DOHH2 (cell line): Measurements from ENCODE around the gene C5orf15.

ENCODE experiments used
- H3F3A ChIP-seq: fragments of 200-600 bp; sonication (generic), shearing (Covaris generic); 2 replicates; pipeline ENCODE4 v1.6.0; 2016; ENCODE audit warnings: antibody characterized with exemption, mild to moderate bottlenecking; ENCODE audit not compliant: control insufficient read depth, insufficient read depth
- H3K27ac ChIP-seq: fragments of 200-600 bp; sonication (generic); 2 replicates; pipeline ENCODE4 v1.5.1; 2014; ENCODE audit warnings: low read depth, mild to moderate bottlenecking, low read length, moderate library complexity
- H3K27me3 ChIP-seq: fragments of 200-600 bp; sonication (generic); 2 replicates; pipeline ENCODE4 v1.6.1; 2014; ENCODE audit warnings: mild to moderate bottlenecking, low read length, mixed read lengths; ENCODE audit not compliant: control insufficient read depth
- H3K36me3 ChIP-seq: fragments of 200-600 bp; sonication (generic); 2 replicates; pipeline ENCODE4 v1.6.1; 2014; ENCODE audit warnings: mild to moderate bottlenecking, low read length, moderate library complexity, mixed read lengths; ENCODE audit not compliant: control insufficient read depth
- H3K4me1 ChIP-seq: fragments of 200-600 bp; sonication (generic); 2 replicates; pipeline ENCODE4 v1.6.1; 2014; ENCODE audit warnings: mild to moderate bottlenecking, low read length, mixed read lengths; ENCODE audit not compliant: control insufficient read depth
- H3K4me2 ChIP-seq: fragments of 200-600 bp; sonication (generic); 2 replicates; pipeline ENCODE4 v1.6.0; 2014; ENCODE audit warnings: mild to moderate bottlenecking, low read length, moderate library complexity
- H3K4me3 ChIP-seq: fragments of 200-600 bp; sonication (generic); 2 replicates; pipeline ENCODE4 v1.5.1; 2014; ENCODE audit warnings: mild to moderate bottlenecking, low read length, mixed read lengths
- H3K79me2 ChIP-seq: fragments of 200-600 bp; sonication (generic); 2 replicates; pipeline ENCODE4 v1.6.1; 2014; ENCODE audit warnings: mild to moderate bottlenecking, low read length, mixed read lengths; ENCODE audit not compliant: control insufficient read depth
- H3K9me2 ChIP-seq: fragments of 200-600 bp; sonication (generic); replicated peaks from 2 replicates; pipeline ENCODE4 v1.6.1; 2014; ENCODE audit warnings: mild to moderate bottlenecking, low read length, mixed read lengths; ENCODE audit not compliant: control insufficient read depth
- H3K9me3 ChIP-seq: fragments of 200-600 bp; sonication (generic); 2 replicates; pipeline ENCODE4 v1.6.1; 2014; ENCODE audit warnings: antibody characterized with exemption, low read length, mixed read lengths; ENCODE audit not compliant: control insufficient read depth, insufficient read depth
- H4K20me1 ChIP-seq: fragments of 200-600 bp; sonication (generic); 2 replicates; pipeline ENCODE4 v1.6.0; 2014; ENCODE audit warnings: low read depth, mild to moderate bottlenecking, antibody characterized with exemption, low read length, moderate library complexity; ENCODE audit not compliant: control insufficient read depth, insufficient read depth
- CTCF ChIP-seq: fragments of 200-600 bp; sonication (generic); IDR thresholded peaks from one replicate; pipeline ENCODE4 v1.5.1; 2014; ENCODE audit warnings: antibody characterized with exemption, mild to moderate bottlenecking, low read depth, low read length; ENCODE audit not compliant: poor library complexity, severe bottlenecking
- EZH2phosphoT487 ChIP-seq: fragments of 200-600 bp; sonication (generic); IDR thresholded peaks from 2 replicates; pipeline ENCODE4 v1.6.1; 2017; ENCODE audit warnings: borderline replicate concordance, mild to moderate bottlenecking, antibody characterized with exemption, low read length, moderate library complexity, mixed read lengths

The C5orf15 gene

GRCh38 chr5:133998042-133998441 lies 29.6 kb upstream of the C5orf15 start:
- Histone ChIP-seq H3F3A (no peaks in the 10 kb centered on the region), H3K79me2 (peaks cover 100% of the 10 kb centered on the region), H3K9me3 (no peaks in the 10 kb centered on the region), H3K27ac (no peak overlapping the region), H3K4me3 (no peak overlapping the region), H3K27me3 (no peaks in the 10 kb centered on the region), H3K4me1 (peaks cover 73% of the 10 kb centered on the region), H3K4me2 (no peak overlapping the region), H3K36me3 (peaks cover 69% of the 10 kb centered on the region), H4K20me1 (peaks cover 49% of the 10 kb centered on the region), H3K9me2 (no peaks in the 10 kb centered on the region)
- TF ChIP-seq EZH2phosphoT487 (no peak), CTCF (no peak)

- no peak for TF ChIP-seq EZH2phosphoT487
- TF ChIP-seq CTCF: peak; percentile 96
- peaks cover 68% of the 10 kb centered on the region for H3K4me1 ChIP-seq
- H3K27ac ChIP-seq: no peak overlapping the region
Measured at GRCh38 chr5:133996683-133997252, 28.3 kb upstream of the C5orf15 start.

GRCh38 chr5:133995883-133996563 lies 27.6 kb upstream of the C5orf15 start:
- H3K27me3 ChIP-seq: no peaks in the 10 kb centered on the region
- H3K4me2 ChIP-seq: peak overlapping the region; percentile 16; the same call in 1 of the 2 replicates
- H3K36me3 ChIP-seq: peaks cover 66% of the 10 kb centered on the region
- H3K4me1 ChIP-seq: peaks cover 62% of the 10 kb centered on the region
- no peaks in the 10 kb centered on the region for H3K9me3 ChIP-seq
- no peaks in the 10 kb centered on the region for H3F3A ChIP-seq
- no peak overlapping the region for H3K4me3 ChIP-seq
- no peaks in the 10 kb centered on the region for H3K9me2 ChIP-seq
- no peak overlapping the region for H3K27ac ChIP-seq
- peaks cover 43% of the 10 kb centered on the region for H4K20me1 ChIP-seq
- H3K79me2 ChIP-seq: peaks cover 99% of the 10 kb centered on the region
- TF ChIP-seq CTCF (no peak), EZH2phosphoT487 (no peak)

More at GRCh38 chr5:133996683-133997252, 28.3 kb upstream of the C5orf15 start:
- no peak overlapping the region for H3K4me3 ChIP-seq
- H4K20me1 ChIP-seq: peaks cover 45% of the 10 kb centered on the region
- H3K36me3 ChIP-seq: peaks cover 66% of the 10 kb centered on the region
- H3K27me3 ChIP-seq: no peaks in the 10 kb centered on the region
- H3K9me2 ChIP-seq: no peaks in the 10 kb centered on the region
- no peaks in the 10 kb centered on the region for H3K9me3 ChIP-seq
- H3F3A ChIP-seq: no peaks in the 10 kb centered on the region
- H3K79me2 ChIP-seq: peaks cover 99% of the 10 kb centered on the region
- peak overlapping the region; percentile 13; the same call in 1 of the 2 replicates for H3K4me2 ChIP-seq
